H9 (cell line): ENCODE data around the gene RBM5. TPM values are rescaled to one million over a fixed set of nuclear protein-coding genes. Genes with fewer than 3 reads are reported as not detected.

ENCODE experiments used
- DNase-seq: peaks from one replicate; pipeline ENCODE4 v3.0.0-alpha.2; 2017
- H2AFZ ChIP-seq: one replicate; pipeline ENCODE4 v1.6.1; 2013; ENCODE audit warnings: mild to moderate bottlenecking, low read length, control low read depth, moderate library complexity
- H2AK5ac ChIP-seq: 2 replicates; pipeline ENCODE4 v1.6.1; 2013; ENCODE audit warnings: low read length, control low read depth, mixed read lengths; ENCODE audit not compliant: insufficient read length
- H2BK120ac ChIP-seq: one replicate; pipeline ENCODE4 v1.6.1; 2013; ENCODE audit warnings: low read depth, mild to moderate bottlenecking, low read length, control low read depth, inconsistent platforms; ENCODE audit not compliant: poor library complexity, severe bottlenecking
- H2BK12ac ChIP-seq: 2 replicates; pipeline ENCODE4 v1.6.1; 2013; ENCODE audit warnings: low read length, control low read depth, mixed read lengths, low read depth; ENCODE audit not compliant: insufficient read length
- H2BK15ac ChIP-seq: 2 replicates; pipeline ENCODE4 v1.6.1; 2013; ENCODE audit warnings: low read depth, low read length, control low read depth
- H2BK20ac ChIP-seq: one replicate; pipeline ENCODE4 v1.6.1; 2013; ENCODE audit warnings: low read depth, mild to moderate bottlenecking, low read length, control low read depth, inconsistent platforms; ENCODE audit not compliant: poor library complexity, severe bottlenecking
- H2BK5ac ChIP-seq: 2 replicates; pipeline ENCODE4 v1.6.1; 2013; ENCODE audit warnings: low read length, control low read depth, mixed read lengths; ENCODE audit not compliant: insufficient read length
- H3K14ac ChIP-seq: 2 replicates; pipeline ENCODE4 v1.6.1; 2013; ENCODE audit warnings: low read length, control low read depth; ENCODE audit not compliant: insufficient read depth
- H3K18ac ChIP-seq: 2 replicates; pipeline ENCODE4 v1.6.1; 2013; ENCODE audit warnings: low read depth, mild to moderate bottlenecking, mixed read lengths, low read length, control low read depth; ENCODE audit not compliant: insufficient read length
- H3K23ac ChIP-seq: 2 replicates; pipeline ENCODE4 v1.6.1; 2013; ENCODE audit warnings: low read length, control low read depth, mixed read lengths, low read depth; ENCODE audit not compliant: insufficient read length
- H3K23me2 ChIP-seq: 2 replicates; pipeline ENCODE4 v1.6.1; 2013; ENCODE audit warnings: low read depth, mild to moderate bottlenecking, mixed read lengths, low read length, control low read depth; ENCODE audit not compliant: insufficient read length, poor library complexity, severe bottlenecking
- H3K27ac ChIP-seq: 2 replicates; pipeline ENCODE4 v1.5.1; 2013; ENCODE audit warnings: low read length, control low read depth, mixed read lengths, low read depth; ENCODE audit not compliant: insufficient read length
- H3K27me3 ChIP-seq: 2 replicates; pipeline ENCODE4 v1.6.1; 2013; ENCODE audit warnings: low read length, control low read depth, inconsistent platforms; ENCODE audit not compliant: insufficient read depth
- H3K4ac ChIP-seq: 2 replicates; pipeline ENCODE4 v1.6.1; 2013; ENCODE audit warnings: low read depth, mild to moderate bottlenecking, control low read depth, inconsistent platforms, low read length, moderate library complexity
- H3K4me1 ChIP-seq: 2 replicates; pipeline ENCODE4 v1.6.1; 2013; ENCODE audit warnings: low read length, control low read depth, inconsistent platforms; ENCODE audit not compliant: insufficient read depth
- H3K4me2 ChIP-seq: 2 replicates; pipeline ENCODE4 v1.6.1; 2013; ENCODE audit warnings: low read length, control low read depth, mixed read lengths; ENCODE audit not compliant: insufficient read length, insufficient read depth
- H3K56ac ChIP-seq: 2 replicates; pipeline ENCODE4 v1.6.1; 2013; ENCODE audit warnings: low read depth, mild to moderate bottlenecking, mixed read lengths, low read length, control low read depth; ENCODE audit not compliant: insufficient read length
- H3K79me1 ChIP-seq: 2 replicates; pipeline ENCODE4 v1.6.1; 2013; ENCODE audit warnings: low read depth, mild to moderate bottlenecking, moderate library complexity, low read length, control low read depth, inconsistent platforms; ENCODE audit not compliant: insufficient read depth, poor library complexity, severe bottlenecking
- H3K79me2 ChIP-seq: 2 replicates; pipeline ENCODE4 v1.6.1; 2013; ENCODE audit warnings: low read length, control low read depth, inconsistent platforms; ENCODE audit not compliant: insufficient read depth
- H3K9ac ChIP-seq: 2 replicates; pipeline ENCODE4 v1.6.1; 2013; ENCODE audit warnings: low read length, control low read depth, mixed read lengths; ENCODE audit not compliant: insufficient read length; ENCODE audit errors: extremely low read depth
- H3K9me3 ChIP-seq: one replicate; pipeline ENCODE4 v1.6.1; 2013; ENCODE audit warnings: low read depth, low read length, inconsistent platforms; ENCODE audit not compliant: control insufficient read depth
- H3T11ph ChIP-seq: one replicate; pipeline ENCODE4 v1.6.1; 2013; ENCODE audit warnings: mild to moderate bottlenecking, low read length, control low read depth, inconsistent platforms
- H4K20me1 ChIP-seq: one replicate; pipeline ENCODE4 v1.6.1; 2013; ENCODE audit not compliant: control insufficient read depth, insufficient read length, insufficient read depth
- H4K5ac ChIP-seq: 2 replicates; pipeline ENCODE4 v1.6.1; 2013; ENCODE audit warnings: low read depth, mild to moderate bottlenecking, mixed read lengths, low read length, control low read depth; ENCODE audit not compliant: insufficient read length
- H4K8ac ChIP-seq: replicated peaks from 2 replicates; pipeline ENCODE4 v1.6.1; 2013; ENCODE audit warnings: low read length, control low read depth, mixed read lengths, low read depth; ENCODE audit not compliant: insufficient read length
- H4K91ac ChIP-seq: 2 replicates; pipeline ENCODE4 v1.6.1; 2013; ENCODE audit warnings: low read depth, mild to moderate bottlenecking, moderate library complexity, mixed read lengths, low read length, control low read depth; ENCODE audit not compliant: insufficient read length
- H3K27ac Mint-ChIP-seq, 3 experiments: 2 replicates in 2 of 3; 3 replicates in 1 of 3; pipeline ENCODE4 v1.8.0; 2020 to 2021; ENCODE audit warnings: mixed read lengths in 3 of 3, mild to moderate bottlenecking in 1 of 3, moderate library complexity in 1 of 3
- H3K27me3 Mint-ChIP-seq: 2 replicates; pipeline ENCODE4 v1.8.0; 2021; ENCODE audit warnings: low read depth, mild to moderate bottlenecking, moderate library complexity, mixed read lengths
- H3K36me3 Mint-ChIP-seq, 3 experiments: 2 replicates in 2 of 3; 3 replicates in 1 of 3; pipeline ENCODE4 v1.8.0; 2020 to 2021; ENCODE audit warnings: low read depth in 3 of 3, mixed read lengths in 3 of 3; ENCODE audit not compliant: insufficient read depth in 1 of 3
- H3K4me1 Mint-ChIP-seq, 2 experiments: 2 replicates each; pipeline ENCODE4 v1.8.0; 2020; ENCODE audit warnings: mixed read lengths in 2 of 2
- H3K4me3 Mint-ChIP-seq, 2 experiments: 2 replicates in 1 of 2; 3 replicates in 1 of 2; pipeline ENCODE4 v1.8.0; 2020 to 2021; ENCODE audit warnings: mild to moderate bottlenecking in 2 of 2, mixed read lengths in 2 of 2, moderate library complexity in 1 of 2
- H3K9me3 Mint-ChIP-seq, 2 experiments: 2 replicates in 1 of 2; 3 replicates in 1 of 2; pipeline ENCODE4 v1.8.0; 2020; ENCODE audit warnings: mild to moderate bottlenecking in 2 of 2, mixed read lengths in 2 of 2, moderate library complexity in 1 of 2
- WGBS: extraction: QIAGEN DNeasy Blood & Tissue Kit; methylation state at CpG from one replicate; pipeline ENCODE4 v1.1.7; 2013; ENCODE audit warnings: missing lambda C conversion rate, low lambda C conversion rate, mixed read lengths; ENCODE audit not compliant: insufficient read length; ENCODE audit errors: extremely low coverage; 5-methylcytosine and 5-hydroxymethylcytosine counted together
- total RNA-seq: library from RNA; stranded (reverse); gene quantifications from 2 replicates; pipeline ENCODE4 v1.2.1, GENCODE V29; 2021
- TF ChIP-seq, protein P1 (sequence below): fragments of 200-600 bp; sonication (generic); conservative IDR thresholded peaks from 3 replicates; pipeline ENCODE4 v1.8.0; 2021; ENCODE audit warnings: antibody characterized with exemption, mild to moderate bottlenecking

Gene RBM5
- total RNA-seq, 1 experiment from 2014 or later, result 123 TPM

DNA sequence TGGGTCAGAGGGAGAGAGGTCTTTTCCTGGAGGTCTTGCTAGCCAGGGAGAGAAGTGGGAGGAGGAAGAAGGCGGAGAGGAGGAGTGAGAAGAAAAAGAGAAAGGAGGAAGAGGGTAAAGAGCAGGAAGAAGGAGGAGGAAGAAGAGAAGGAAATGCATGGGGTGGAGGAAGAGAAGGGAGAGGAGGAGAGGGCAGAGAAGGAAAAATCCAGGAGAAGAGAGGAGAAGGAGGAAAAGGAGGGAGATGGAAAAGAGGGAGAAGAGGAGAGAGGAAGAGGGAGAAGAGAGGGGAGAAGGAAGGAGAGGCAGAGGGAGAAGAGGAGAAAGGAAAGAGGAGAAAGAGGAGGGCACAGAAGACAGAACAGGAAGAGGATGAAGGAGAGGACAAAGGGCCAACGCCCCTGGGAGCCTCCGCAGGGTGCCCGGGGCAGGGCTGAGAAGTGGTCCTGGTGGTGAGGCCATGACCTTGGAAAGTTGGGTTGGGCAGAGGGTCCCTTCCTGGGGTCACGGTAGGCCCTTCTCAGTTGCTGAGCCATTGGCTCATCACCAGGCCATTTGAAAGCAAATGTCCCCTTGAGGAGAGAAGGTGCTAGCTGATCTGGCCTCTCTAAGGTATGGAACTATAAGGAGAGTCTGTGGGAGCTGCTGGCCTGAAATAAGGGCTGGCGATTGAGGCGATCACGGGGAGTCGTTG, 65.2 kb downstream of the RBM5 start:
- H3K9ac ChIP-seq, result no peak overlapping the region
- H3K4me1 Mint-ChIP-seq, result peaks cover 61 to 73% of the 10 kb centered on the region in 2 experiments
- no peaks in the 10 kb centered on the region for H3K79me2 ChIP-seq
- H3K56ac ChIP-seq, result no peak overlapping the region
- H4K5ac ChIP-seq, result no peak overlapping the region
- H3K4ac ChIP-seq, result no peak overlapping the region
- H2BK15ac ChIP-seq, result no peak overlapping the region
- no peak overlapping the region for H4K91ac ChIP-seq
- H3K23ac ChIP-seq, result no peak overlapping the region
- H2BK120ac ChIP-seq, result no peak overlapping the region
- H3K23me2 ChIP-seq, result peaks cover 15% of the 10 kb centered on the region
- H3K9me3 ChIP-seq, result no peaks in the 10 kb centered on the region
- H3K27ac ChIP-seq, result no peak overlapping the region
- H3K79me1 ChIP-seq, result peaks cover 2% of the 10 kb centered on the region
- no peak overlapping the region for H2AK5ac ChIP-seq
- no peak overlapping the region for H3K18ac ChIP-seq
- no peak overlapping the region for H2BK12ac ChIP-seq
- H3K27me3 ChIP-seq, result peaks cover 7% of the 10 kb centered on the region; the same call in 1 of the 2 replicates
- H2BK5ac ChIP-seq, result no peak overlapping the region
- H3K9me3 Mint-ChIP-seq, result no peaks in the 10 kb centered on the region
- H2AFZ ChIP-seq, result no peak overlapping the region
- peak overlapping the region; percentile 62 to 87 for H3K4me3 Mint-ChIP-seq
- TF ChIP-seq, protein P1, sequence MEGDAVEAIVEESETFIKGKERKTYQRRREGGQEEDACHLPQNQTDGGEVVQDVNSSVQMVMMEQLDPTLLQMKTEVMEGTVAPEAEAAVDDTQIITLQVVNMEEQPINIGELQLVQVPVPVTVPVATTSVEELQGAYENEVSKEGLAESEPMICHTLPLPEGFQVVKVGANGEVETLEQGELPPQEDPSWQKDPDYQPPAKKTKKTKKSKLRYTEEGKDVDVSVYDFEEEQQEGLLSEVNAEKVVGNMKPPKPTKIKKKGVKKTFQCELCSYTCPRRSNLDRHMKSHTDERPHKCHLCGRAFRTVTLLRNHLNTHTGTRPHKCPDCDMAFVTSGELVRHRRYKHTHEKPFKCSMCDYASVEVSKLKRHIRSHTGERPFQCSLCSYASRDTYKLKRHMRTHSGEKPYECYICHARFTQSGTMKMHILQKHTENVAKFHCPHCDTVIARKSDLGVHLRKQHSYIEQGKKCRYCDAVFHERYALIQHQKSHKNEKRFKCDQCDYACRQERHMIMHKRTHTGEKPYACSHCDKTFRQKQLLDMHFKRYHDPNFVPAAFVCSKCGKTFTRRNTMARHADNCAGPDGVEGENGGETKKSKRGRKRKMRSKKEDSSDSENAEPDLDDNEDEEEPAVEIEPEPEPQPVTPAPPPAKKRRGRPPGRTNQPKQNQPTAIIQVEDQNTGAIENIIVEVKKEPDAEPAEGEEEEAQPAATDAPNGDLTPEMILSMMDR, result no peak
- no CpG with 5 or more reads among the region's 9 CpGs for WGBS
- no peak overlapping the region for H3K14ac ChIP-seq
- peak overlapping the region in 1 of 3 experiments; percentile 79; a peak in 1 of 7 replicates for H3K27ac Mint-ChIP-seq
- H4K20me1 ChIP-seq, result no peaks in the 10 kb centered on the region
- peaks cover 3% of the 10 kb centered on the region for H3K4me1 ChIP-seq
- DNase-seq, result no peak
- peaks cover 25% of the 10 kb centered on the region for H3K27me3 Mint-ChIP-seq
- H3K4me2 ChIP-seq, result peak overlapping the region; percentile 30
- no peak overlapping the region for H4K8ac ChIP-seq
- H3T11ph ChIP-seq, result no peak overlapping the region
- peaks cover 0 to 3% (median 2%) of the 10 kb centered on the region in 3 experiments; a peak in 2 of 7 replicates for H3K36me3 Mint-ChIP-seq
- H2BK20ac ChIP-seq, result no peak overlapping the region
